Uterus (tissue), 2 donors: ENCODE results near the gene RASD1.

Experiments
- CTCF ChIP-seq, 4 experiments: fragments of 200-600 bp in 2 of 4; fragments of 450-650 bp in 2 of 4; sonication (generic) in 2 of 4; IDR thresholded peaks; one replicate each; pipeline ENCODE4 v1.5.1; 2016 to 2019; ENCODE audit warnings: antibody characterized with exemption in 4 of 4, mild to moderate bottlenecking in 2 of 4, moderate library complexity in 1 of 4
- POLR2A ChIP-seq, 2 donors: fragments of 450-650 bp; IDR thresholded peaks; one replicate each; pipeline ENCODE4 v1.6.1; 2016; ENCODE audit warnings: antibody characterized with exemption in 2 of 2, mild to moderate bottlenecking in 1 of 2, moderate library complexity in 1 of 2

- TF ChIP-seq POLR2A (IDR thresholded peaks at IDR 0.05) = no peak
- no peak for TF ChIP-seq CTCF (IDR thresholded peaks at IDR 0.05)
Observed at GRCh38 chr17:17454276-17454675, 41.9 kb downstream of the RASD1 start.
